NCI-H226 (cell line): Measurements from ENCODE around the gene HNRNPK.
"Not testable (repeated sequence)": the region's sequence is repeated elsewhere in the genome, so short reads cannot be mapped to it uniquely, and the experiment has no call there.

Experiments
- DNase-seq: peaks from one replicate; pipeline ENCODE4 v3.0.0-alpha.2; 2015

The HNRNPK gene

GRCh38 chr9:83976372-83976771, 3.6 kb downstream of the HNRNPK start:
- DNase-seq: no peak

GRCh38 chr9:83975300-83975699, 4.7 kb downstream of the HNRNPK start:
- no peak for DNase-seq

GRCh38 chr9:83972286-83972685, 7.7 kb downstream of the HNRNPK start:
- DNase-seq: no peak

- no peak for DNase-seq
Measured at GRCh38 chr9:83971485-83971884, 8.5 kb downstream of the HNRNPK start.

GRCh38 chr9:83969602-83970001, 10.4 kb downstream of the HNRNPK start:
- no peak for DNase-seq

- DNase-seq: no peak
Measured at GRCh38 chr9:83967073-83967472, 12.9 kb downstream of the HNRNPK start.

GRCh38 chr9:83966209-83966582, 13.8 kb downstream of the HNRNPK start:
- DNase-seq: no peak

- DNase-seq: no peak
Measured at GRCh38 chr9:83965350-83966208, 14.4 kb downstream of the HNRNPK start.

- no peak for DNase-seq
Measured at GRCh38 chr9:83964973-83965349, 15.1 kb downstream of the HNRNPK start.

GRCh38 chr9:83962165-83962564, 17.9 kb downstream of the HNRNPK start:
- peak; percentile 58 for DNase-seq

- no peak for DNase-seq
Measured at GRCh38 chr9:83960991-83961390, 19.0 kb downstream of the HNRNPK start.

GRCh38 chr9:83959061-83959460, 21.0 kb downstream of the HNRNPK start:
- no peak for DNase-seq

GRCh38 chr9:83957248-83957513, 22.8 kb downstream of the HNRNPK start:
- DNase-seq: no peak

- DNase-seq: peak; percentile 54
Measured at GRCh38 chr9:83956436-83957247, 23.4 kb downstream of the HNRNPK start.

- no peak for DNase-seq
Measured at GRCh38 chr9:83956086-83956435, 24.0 kb downstream of the HNRNPK start.

GRCh38 chr9:83948096-83948495, 31.9 kb downstream of the HNRNPK start:
- DNase-seq: not testable (repeated sequence)

GRCh38 chr9:83940590-83941303, 39.3 kb downstream of the HNRNPK start:
- DNase-seq: no peak

- DNase-seq: peak; percentile 37
Measured at GRCh38 chr9:83937861-83938455, 42.1 kb downstream of the HNRNPK start.

- DNase-seq: no peak
Measured at GRCh38 chr9:83936523-83936922, 43.5 kb downstream of the HNRNPK start.

GRCh38 chr9:83935276-83935935, 44.6 kb downstream of the HNRNPK start:
- peak; percentile 82 for DNase-seq

- peak; percentile 65 for DNase-seq
Measured at GRCh38 chr9:83934569-83935275, 45.3 kb downstream of the HNRNPK start.

GRCh38 chr9:83933790-83934189, 46.2 kb downstream of the HNRNPK start:
- DNase-seq: peak; percentile 43
